ENCODE results near the gene LRTM2.

Gene LRTM2

DNA sequence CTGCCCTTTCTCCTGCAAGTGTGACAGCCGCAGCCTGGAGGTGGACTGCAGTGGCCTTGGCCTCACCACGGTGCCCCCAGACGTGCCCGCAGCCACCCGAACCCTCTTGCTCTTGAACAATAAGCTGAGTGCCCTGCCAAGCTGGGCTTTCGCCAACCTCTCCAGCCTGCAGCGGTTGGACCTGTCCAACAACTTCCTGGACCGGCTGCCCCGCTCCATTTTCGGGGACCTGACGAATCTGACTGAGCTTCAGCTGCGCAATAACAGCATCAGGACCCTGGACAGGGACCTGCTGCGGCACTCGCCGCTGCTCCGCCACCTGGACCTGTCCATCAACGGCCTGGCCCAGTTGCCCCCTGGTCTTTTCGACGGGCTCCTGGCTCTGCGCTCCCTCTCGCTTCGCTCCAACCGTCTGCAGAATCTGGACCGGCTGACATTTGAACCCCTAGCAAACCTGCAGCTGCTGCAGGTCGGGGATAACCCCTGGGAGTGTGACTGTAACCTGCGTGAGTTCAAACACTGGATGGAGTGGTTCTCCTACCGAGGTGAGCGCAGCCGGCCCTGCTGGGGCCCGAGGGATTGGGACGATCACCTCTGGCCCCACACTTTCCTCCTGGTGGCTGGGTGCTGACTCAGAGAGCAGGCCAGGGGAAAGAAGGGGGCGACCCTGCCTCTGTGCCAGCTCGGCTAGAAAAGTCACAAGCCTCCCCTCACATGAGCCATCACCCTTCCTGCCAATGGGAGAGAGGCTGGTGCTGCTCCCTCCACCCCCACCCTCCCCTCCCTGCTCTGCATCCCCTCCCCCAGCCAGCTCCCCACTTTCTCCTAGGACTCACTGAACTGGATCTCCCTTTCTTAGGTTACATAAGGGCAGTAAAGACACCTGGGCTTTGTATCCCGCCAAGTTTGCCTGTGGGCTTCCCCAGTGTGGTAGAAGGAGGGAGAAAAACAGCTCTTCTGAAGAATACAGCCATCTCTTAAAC lies 10.9 kb downstream of the LRTM2 start:
- no peak for DNase-seq

DNA sequence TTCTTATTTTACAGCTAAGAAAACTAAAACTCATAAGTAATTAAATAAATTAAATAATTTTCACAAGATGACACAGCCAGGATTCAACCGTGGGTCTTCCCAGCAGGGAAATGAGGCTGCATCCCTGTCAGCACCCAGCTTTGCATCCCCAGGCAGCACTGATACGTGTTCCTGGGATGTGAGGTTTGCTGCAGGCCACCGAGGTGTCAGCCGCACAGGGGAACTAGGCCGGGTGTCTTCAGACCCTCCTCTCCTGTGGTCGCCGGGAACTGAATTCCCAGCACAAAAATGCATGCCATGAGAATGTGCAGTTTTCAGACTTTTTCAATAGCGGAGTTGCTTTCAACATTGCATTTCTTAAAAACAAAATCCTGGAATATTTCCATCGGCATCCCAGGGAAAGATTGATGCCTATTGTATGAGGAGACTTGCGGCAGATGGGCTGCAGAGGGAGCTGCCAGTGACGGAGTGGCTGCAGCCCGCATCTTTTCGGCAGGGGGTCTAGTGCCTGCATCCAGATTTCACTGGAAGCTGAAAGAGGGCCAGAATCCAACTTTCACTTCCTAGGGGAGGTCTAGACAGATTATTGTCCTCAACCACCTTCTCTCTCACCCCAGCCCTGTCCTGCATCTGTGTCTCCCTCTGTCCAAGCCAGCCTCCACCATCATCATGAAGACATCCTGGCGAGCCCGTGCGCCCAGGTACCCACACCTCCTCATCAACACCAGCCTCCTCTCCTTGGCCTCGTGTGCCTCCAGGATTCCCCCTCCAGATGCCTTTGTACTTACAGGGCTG lies 12.6 kb downstream of the LRTM2 start:
- DNase-seq, result no peak

DNA sequence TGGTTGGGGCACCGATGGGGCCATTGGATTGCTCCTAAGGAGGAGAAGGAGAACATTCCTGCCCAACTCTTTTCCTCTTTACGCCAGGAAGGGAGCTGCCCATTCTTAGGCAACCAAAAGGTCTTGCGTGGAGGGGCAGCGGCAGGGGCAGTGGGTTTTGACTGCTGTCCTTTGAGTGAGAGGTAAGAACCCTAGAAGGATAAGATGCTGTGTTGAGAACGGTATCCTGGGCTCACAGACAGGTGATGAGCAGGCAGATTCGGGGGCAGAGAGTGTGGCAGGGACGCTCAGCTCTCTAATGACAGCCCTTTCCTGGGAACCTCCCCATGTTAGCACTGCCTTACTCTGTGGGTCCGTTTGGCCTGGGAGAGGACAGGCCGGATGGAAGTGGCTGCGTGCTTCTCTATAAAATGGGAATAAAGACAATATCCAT lies 13.2 kb downstream of the LRTM2 start:
- DNase-seq, result no peak

DNA sequence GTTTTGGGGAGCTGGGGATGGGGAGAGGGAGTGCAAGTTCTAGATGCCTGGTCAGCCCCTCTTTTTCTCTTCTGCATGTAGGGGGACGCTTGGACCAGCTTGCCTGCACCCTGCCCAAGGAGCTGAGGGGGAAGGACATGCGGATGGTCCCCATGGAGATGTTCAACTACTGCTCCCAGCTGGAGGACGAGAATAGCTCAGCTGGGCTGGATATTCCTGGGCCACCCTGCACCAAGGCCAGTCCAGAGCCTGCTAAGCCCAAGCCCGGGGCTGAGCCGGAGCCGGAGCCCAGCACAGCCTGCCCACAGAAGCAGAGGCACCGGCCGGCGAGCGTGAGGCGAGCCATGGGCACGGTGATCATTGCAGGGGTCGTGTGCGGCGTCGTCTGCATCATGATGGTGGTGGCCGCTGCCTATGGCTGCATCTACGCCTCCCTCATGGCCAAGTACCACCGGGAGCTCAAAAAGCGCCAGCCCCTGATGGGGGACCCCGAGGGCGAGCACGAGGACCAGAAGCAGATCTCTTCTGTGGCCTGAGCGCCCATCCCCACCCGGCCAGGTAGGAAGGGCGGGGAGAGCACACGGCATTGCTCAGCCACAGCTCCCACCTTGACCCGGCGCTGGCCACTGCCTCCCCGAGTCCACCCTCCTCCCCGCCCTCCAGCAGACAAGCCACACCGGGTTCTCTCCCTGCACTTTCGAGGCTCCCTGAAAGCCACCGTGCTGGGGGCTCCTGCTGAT lies 14.0 kb downstream of the LRTM2 start:
- no peak for DNase-seq

DNA sequence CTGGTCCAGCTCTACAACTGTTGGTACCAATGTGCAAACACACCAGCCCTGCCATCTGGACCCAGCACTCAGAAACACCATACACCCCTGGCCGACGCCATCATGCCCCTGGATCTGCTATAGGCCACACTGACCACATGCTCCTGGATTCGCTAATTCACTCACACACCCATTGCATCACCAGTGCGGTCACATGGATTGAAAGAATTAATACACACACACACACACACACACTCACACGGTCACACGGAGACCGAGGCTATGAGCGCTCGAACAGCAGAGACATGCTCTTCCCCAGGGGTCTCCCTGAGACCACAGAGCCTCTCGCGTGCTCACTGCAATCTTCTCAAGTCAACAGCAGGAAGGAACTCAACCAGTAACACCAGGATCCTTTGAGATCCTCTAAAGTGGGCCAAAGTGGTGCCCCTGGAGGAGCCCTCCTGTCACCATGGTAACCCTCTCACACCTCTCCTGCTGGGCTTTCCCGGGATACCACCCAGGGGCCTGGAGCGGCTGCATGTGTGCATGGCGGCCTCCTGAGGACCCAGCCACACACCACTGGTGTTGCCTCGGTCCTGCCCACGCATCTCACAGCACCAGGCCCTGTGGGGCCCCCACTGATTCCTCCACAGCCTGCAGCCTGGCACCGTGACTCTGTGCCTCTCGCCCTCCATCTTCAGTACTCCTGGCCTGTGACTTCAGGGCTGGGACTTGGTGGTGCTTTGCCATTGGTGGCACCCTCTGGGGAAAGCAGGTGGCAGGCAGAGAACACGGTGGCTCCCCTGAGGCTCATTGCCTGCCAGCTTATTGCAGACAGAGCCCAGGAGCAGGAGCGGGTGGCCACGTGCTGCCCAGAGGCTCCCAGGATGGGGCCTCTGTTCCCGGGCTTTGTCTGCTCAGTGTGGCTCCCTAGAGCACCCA lies 15.1 kb downstream of the LRTM2 start:
- no peak for DNase-seq

DNA sequence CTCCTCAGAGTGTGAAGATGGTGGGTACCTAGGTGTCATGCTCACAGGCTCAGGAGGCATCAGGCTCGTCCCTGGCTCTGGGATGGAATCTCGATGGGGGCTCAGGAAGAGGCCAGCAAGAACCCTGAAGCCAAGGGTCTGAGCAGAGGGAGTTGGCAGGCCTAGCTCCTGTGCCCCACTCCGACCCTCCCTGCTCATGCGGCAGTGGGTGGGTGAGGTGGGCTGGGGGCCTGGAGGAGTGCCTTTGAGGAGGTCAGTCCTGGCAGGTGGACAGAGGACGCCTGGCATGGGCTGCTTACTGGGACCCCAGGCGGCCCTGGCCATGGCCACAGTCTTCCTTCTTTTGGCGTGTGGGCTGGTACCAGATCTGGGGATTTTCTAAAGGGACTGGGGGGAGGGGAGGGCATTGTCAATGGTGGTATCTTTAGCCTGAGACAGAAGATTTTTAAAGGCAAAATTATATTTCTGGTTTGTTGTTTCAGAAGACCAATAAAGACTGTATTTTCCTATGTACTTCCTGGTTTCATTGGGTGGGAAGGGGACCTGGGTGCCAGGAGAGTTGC lies 16.0 kb downstream of the LRTM2 start:
- DNase-seq, result no peak

DNA sequence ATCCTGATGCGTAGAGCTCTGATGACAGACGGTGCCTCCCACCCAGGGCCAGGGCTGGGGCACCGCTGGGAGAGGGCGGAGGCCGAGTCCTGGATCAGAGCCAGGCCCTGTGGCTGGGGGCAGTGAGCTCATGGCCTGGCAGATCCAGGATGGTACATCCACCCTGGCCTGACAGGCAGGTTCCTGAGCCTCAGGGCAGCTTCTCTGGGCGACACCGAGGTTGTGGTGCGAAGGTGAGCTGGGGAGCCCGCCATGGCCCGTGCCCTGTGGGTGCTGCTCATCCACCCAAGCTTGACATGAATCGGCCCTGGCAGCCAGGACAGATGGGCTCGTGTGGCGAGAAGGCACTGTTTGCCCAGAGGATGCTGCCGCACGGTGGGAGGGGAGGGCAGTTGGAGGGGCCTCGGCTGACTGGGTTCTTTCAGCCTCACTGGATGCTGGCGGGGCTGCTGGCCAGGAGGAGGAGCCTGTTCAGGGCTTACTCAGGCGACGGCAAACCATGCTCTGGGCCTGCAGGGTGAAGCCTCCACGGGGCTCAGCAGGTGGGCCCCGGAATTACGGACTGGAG lies 16.6 kb downstream of the LRTM2 start:
- no peak for DNase-seq

DNA sequence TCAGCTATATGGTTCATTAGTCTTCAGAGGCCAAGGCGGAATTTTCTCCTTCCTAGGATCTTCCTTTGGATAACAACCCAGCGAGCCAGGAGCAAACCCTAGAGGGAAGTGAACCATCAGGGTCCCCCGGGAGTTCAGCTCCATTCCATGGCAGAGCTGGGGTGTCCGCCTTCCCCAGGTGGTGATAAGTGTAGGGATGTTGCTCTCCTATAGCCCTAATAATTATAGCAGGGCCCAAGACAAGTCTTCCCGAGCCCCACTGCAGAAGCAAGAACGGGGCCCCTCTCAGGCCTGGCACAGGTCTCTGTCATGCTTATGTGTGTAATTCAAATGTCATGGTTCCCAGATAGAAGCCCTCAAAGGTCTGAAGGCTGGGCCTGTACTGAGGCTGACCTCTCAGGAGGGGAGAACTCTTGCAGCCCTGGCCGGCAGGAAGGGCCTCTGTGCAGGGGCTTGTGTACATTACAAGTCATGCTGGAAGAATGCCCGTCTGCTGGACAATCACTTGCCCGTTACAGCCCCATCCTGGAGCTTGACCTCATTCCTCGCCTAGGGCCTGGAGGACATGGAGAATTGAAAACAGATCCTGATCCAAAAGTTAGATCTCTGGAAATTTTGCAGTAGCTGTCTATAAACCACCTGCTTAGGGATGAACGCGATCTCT lies 17.3 kb downstream of the LRTM2 start:
- DNase-seq, result no peak

DNA sequence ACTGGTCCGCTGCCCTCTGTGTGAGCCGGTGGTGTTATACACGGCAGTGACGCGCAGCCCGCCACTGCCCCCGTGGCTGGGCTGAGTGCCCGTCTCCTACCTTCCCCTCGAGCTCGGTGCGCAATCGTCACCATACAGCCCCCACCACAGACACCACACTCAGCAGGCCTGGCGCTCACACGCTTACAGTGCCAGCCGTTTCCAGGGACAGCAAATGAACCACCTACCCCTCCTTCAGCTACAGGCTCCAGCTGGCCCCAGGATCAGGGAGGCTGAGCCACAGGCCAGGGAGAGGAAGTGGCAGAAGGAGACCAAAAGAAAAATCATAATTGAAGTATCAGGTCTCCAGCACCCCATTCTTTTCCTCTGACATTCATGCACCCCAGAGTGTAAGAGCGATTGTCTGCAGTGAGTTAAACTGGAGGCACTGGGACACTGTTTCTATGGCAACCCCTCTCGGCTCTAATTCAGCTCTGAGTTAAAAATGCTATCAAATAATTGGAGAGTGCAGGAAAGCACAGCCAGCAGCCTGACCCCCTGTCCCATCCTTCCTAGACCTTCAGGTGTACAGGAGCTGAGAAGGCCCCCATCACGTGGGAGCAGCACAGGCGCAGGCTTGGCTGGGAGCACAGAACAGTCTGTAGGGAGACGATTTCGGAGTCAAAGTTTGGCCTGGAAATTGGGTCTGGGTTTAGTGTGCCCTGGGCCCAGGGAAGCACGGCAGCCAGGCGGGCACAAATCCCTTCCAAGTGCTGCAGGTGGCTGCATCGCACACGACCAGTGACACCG lies 18.0 kb downstream of the LRTM2 start:
- DNase-seq, result no peak

DNA sequence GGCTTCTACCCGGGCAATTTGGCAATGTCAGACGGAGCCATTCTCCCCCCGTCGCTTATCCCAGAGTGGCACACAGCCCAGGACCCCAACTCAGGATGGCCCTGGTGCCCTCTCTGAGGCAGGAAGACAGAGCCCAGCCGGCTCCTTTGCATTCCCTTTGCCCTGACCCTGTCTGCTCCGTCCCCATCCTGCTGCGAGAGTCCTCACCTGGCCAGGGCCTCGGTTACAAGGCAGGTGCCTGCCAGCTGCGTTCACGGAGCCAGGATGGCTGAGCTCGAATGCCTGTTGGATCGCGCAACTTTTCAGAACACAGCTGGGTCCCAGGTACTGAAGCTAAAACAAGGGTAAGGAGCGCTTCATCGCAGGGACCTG lies 18.6 kb downstream of the LRTM2 start:
- no peak for DNase-seq

DNA sequence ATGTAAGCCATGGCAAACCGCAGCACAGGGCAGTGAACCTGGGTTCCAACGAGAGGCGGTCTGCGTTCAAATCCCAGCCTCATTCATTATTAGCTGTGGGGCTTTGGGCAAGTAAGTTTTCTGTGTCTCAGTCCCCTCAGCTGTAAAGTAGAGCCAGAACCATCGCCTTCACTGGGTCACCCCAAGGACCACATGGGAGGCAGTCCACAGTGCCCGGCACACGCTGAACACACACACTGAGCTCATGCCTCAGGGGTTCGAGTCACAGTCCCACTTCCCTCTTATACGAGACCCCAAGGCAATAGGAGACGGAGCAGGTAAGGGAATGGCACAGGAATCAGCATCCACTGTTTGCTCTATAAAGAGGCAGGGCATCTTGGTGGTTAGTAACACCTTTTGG lies 19.1 kb downstream of the LRTM2 start:
- DNase-seq, result no peak

DNA sequence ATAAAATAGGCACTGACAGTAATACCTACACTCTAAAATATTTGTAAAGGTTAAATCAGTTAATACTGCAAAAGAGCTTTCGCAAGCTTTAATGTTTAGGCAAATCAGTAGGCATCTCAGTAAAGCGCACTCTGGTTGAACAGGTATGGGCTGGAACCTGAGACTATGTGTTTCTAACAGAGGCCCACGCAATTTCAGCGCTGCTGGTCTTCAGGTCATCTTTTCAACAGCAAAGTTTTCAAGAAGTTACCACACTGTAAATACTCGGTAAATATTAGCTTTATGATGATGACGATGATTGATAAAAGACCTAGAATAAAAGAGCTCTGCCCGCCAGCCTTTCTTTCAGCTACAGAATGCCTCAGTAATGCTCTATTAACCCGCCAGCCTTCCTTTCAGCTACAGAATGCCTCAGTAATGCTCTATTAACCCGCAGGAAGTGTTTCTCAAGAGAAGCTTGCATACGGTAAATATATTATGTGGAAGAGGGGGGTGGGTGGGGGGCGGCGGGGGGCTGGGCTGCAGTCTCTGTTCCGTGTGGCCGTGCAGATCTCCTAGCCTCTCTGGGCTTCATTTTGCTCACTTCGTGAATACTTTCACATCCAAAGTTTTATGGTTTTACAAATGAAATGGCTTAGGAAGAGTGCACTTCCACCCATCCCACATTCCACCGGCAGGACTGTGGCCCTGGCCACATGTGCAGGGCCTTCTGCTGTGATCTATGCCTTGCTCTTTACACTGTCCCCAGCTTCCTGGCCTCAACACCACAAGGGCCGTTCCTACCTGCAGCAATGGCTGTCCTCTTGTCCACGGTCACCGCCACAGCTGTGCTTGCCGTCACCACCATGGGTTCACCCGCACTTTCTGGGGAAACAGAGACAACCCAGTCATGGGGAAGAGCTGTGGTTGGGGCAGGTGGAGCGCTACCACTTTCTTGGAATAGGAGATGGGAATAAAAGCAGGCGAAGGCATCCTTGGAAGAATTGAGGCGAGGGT lies 19.9 kb downstream of the LRTM2 start:
- DNase-seq, result no peak

DNA sequence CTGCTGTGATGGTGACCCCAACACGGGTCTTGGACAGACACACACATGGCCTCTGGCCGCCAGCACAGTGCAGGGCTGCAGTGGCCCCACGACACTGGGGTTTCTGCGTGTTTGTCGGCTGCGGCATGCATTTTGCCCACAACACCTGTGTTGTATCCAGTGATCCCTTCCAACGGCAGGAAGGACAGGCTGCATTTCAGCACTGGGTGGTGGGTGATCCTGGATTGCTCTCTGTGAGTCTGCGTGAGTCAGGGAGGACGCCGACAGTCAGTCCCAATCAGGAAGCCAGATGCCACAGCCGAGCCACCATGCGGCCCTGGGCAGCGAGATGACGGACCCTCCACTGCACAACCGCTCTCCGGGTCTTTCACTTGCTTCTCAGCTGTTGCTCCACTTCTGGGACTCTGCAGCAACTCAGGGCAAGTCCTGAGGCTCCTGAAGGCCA lies 20.6 kb downstream of the LRTM2 start:
- DNase-seq, result no peak

DNA sequence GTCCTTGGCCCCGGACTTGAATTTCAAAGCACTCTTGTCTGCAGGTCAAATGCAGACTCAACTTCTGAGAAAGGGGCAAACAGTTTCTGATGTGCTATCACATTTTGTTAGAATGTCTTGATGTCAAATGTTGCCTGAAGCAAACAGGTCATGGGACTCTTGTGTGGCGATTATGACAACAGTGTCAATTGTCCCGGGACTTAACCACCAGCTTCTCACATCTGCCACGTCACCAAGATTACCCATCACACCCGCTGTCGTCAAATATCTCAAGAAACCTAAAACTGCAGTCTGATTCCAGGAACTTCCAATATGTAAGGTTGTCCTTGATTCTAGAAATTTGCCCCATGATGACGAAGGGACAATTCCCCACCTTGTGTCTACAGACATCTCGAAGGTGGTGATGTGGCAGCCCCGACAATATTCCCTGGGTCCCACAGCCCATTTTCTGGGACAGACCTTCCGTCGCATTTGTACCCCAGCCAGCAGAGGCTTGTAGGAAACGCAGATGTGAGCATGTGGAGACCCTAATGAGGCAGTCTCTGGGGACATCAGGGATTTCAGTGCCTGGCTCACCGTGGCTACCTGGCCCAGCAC lies 21.3 kb downstream of the LRTM2 start:
- no peak for DNase-seq

DNA sequence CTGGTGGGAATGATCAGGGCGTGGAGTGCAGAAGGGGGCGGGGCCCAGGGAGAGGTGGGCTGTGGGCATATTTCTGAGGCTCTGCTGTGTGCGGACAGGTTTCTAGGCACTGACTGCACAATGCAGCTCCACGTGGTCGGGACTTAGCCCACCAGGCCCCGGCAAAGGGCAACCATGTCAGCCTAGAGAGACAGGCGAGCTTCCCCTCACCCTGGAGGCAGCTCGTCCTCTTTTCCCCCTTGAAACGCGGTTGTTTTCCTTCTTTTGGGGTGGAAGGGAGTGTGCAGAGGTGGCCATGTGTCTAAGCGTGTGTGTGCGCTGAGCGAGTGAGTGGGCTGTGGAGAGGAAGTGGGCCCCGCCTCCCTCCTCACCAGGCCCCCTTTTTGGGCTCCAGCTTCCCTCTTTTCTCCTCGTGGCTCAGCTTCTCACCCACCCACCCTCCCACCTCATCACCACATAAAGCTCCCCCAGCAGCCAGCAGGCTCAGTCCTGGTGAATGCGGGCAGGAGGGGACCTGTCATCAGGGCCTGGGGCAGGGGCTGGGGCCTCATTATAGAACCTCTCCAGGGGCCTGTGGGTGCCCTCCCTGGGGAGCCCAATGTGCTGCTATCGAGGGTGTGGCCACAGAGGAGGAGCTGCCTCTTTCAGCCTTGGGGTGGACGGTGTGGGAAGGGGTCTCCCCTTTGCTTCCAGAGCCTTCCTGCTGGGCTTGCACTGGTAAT lies 22.0 kb downstream of the LRTM2 start:
- DNase-seq, result peak; percentile 12

DNA sequence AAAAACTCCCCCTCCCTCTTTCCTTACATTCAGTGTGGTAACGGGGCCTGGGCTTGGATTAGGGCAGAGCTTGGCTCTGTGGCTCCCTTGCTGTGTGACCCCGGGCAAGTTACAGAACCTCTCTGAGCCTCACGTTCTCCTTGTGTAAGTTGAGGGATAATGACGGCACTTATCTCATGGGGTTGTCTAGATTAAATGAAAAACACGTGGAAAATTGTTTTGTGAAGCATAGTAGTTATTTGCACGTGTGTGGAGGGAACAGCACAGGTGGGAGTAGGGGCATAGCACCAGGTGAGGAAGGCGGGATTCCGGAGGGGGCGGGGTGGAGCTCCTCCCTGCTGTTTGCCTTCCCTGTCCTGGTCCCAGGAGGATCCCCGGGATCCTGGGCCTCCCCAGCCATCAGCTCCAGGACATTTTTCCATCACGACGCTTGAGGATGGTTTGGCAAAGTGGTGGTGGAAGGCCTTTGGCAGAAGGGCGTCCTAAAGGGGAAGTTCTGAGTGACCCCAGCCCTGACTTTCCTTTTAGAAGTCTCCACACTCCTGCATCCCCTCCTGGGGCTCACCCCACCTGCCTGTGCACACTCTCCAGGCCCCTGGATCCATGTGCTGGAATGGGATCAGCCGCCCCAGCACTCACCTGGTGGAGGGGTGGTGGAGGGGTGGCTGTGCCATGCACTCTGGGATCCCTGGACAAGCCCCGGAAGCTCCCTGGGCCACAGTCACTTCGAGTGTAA lies 22.7 kb downstream of the LRTM2 start:
- DNase-seq, result no peak

DNA sequence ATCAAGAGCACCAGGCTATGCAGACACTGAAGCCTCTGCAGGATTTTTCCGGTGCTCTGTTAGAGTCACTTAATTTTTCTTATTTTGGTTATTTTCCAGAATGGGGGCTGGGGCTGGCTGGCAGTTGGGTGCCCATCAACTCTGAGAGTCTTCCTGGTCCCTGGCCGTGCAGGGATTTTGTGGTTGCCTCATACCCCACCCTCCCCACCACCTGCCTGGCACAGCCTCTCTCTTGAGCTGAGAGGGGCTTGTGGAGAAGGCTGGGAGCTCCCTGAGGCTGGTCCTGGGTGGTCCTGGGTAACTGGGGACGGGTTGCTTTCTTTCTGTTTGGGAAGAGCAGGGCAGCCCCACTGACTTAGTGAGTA lies 23.3 kb downstream of the LRTM2 start:
- DNase-seq, result no peak
